HPDE6-E6E7 (cell line): ENCODE data around the gene ZDHHC11B.

Experiments
- DNase-seq: peaks from one replicate; pipeline ENCODE4 v3.0.0; 2011; ENCODE audit warnings: missing footprints; ENCODE audit errors: extremely low spot score

The ZDHHC11B gene

DNA sequence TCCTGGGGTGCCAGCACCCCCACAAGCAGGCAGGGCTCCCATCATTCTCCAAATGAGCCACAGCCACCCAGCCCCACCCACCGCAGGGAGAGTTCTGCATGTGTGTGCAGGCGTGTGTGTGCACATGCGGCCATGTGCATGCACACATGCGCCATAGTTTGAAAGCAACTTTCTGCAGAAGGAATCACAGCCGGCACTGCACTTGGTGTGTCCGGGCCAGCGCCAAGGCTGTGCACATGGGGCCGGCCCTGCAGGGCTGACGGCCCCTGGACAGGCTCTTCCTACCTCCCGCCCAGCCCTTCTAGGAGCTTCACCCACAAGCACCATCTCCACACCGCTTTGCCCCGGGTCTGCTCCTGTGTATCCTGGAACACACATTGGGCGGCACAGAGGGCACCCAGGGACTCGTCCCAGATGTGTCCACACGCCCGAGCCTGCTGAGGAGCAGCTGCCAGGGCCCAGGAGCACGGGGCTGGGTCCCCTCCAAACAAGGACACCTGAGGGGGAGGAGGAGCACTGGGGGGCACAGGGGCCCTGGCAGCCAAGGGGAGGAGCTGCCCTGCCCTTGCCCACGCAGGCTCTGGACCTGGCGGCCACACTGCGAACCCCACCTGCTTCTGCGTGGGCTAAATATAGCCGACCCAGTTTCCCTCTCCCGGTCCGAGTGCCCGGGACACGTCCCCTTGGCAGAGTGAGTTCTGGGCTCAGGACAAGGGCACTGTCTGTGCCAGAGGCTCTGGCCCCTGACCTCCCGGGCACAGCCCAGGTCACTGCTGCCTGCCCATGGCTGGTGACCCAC lies 110.5 kb downstream of the ZDHHC11B start:
- DNase-seq, result no peak

DNA sequence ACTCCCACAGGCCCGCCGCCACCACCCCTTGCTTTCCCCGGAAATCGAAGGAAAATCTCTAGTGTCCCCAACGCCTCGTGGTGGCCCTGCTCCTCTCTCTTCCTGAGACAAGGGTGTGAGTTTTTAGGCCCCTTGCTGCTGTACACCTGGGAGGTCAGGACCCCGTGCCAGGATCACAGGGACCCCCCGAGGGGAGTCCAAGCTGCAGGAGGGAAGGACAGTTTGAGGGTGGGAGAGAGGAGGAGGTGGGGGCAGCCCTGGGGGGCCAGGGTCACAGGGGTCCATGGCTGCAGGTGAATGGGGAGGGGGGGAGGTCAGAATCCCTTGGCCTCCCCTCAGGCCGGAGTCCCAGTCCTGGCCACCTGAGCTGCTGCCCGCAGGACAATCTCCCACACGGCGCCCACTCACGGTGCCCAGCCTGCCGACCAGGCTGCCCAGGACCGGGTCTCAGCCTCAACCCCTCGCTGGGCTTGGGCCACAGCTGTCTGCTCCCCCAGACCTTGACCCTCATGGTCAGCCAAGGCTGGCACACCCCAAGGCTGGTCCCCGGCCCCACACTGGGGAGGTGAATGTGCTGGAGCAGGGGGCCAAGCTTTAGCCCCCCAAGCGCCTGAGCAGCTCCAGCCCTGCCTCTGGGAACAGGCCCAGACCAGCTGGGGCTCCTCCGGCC lies 111.2 kb downstream of the ZDHHC11B start:
- no peak for DNase-seq

DNA sequence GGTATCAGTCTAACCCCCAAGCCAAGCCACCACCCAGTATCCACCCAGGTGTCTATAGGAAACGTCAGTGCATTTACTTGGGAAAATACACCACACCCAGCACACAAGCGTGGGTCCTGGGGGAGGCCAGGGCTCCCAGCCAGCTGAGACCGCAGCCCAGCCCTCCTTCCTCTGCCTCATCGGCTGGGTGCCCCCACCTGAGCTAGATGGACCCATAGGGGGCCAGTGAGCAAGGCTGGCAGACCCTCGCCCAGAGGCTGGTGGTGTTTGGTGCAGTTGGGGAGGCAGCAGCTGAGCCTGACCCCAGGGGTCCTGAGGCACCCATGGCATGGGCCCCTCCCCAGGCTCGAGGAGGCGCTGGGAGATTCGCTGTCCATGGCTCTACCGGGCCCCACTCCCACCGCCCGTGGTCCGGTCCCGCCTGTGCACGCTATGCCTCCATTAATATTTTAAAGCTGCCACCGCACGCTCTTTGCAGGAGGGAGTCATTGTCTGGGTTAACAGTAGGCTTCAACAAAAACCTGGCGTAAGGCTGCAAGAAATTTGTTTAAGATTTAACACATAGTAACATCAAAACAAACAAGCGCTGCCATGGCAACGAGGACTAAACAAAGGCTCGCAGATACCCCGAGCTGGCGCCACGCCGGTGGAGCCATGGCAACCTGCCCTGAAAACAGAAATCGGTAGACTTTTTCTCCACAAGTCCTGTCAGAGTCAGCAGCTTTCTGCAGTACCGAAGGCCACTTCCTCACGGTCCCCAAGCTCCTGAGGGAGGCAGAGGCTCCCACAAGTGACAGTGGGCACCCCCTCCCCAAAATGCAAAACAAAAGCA lies 112.0 kb downstream of the ZDHHC11B start:
- DNase-seq, result peak; percentile 47

DNA sequence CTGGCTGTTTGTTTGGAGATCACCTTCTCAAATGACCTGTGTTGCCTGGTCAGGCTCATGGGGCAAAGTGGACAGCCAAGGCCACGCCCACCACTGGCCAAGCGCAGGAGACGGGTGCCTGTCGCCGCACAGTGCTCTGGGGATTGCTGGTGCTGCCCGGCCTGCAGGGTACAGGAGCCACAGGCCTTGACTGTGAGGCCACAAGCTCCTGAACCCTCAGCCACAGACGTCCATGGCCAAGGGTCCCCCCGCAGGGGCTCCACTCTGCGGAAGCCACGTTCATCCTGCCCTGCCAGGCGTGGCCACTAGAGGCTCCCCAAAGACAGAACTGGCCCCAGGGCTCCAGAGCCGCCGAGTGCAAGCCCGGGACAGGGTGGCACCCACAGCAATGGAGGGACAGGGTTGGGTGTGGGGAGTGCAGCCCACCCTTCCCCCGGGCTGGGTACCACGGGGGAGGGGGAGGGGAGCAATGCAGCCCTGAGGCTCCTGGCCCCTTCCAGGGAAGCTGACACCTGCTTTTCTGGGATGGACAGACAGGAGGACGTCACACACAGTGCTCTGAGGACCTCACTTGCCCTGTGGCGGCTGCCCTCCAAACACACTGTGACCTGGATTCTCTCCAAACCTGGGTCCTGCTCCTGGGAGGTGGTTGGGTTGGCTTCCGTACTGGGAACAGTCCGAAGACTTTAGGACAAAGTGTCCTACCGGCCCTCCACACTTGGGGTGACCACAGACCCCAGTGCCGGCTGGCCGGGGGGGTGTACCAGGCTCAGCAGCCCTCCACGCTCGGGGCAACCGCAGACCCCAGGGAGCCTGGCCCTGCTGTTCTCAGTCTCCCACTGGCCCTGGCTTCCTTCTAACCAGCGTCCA lies 112.8 kb downstream of the ZDHHC11B start:
- DNase-seq, result peak; percentile 67

DNA sequence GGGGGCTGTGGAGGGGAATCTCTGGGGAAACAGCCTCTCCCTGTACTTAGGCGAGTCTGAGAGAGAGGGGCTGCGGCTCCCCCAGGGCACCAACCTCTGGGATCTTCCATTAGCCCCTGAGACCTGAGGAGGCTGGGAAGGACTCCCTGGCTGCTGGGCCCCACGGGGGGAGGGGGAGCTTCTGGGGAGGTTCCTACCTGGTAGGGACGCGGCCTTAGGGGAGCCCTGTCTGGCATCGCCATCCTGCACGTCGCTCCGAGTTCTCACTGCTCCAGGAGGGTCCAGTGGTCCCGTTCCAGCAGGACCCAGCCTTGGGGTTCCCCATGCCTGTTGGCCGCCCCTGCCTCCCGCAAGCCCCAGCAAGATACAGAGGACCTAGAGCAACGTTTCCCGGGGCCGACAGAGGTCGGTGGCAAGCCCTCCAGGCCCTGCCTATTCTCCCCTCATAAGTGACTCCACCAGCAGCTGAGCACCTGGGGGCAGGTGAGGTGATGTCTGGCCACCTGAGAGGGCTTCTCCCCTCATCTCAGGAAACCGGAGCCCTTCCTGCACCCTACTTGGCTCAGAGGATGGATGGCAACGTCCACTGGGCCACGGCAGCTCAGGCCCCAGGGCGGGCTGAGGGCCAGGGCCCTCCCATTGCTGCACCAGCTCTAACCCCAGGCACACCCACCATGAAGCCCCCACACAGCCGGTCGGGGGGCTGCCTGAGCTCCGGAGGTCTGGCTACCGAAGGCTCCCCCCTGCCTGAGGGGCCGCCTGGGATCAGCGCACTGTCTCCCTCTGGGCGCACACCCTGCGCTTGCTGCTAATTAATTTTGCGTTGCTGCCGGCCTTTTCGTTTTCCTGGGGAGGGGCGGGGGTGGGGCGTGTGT lies 113.9 kb downstream of the ZDHHC11B start:
- DNase-seq, result no peak

DNA sequence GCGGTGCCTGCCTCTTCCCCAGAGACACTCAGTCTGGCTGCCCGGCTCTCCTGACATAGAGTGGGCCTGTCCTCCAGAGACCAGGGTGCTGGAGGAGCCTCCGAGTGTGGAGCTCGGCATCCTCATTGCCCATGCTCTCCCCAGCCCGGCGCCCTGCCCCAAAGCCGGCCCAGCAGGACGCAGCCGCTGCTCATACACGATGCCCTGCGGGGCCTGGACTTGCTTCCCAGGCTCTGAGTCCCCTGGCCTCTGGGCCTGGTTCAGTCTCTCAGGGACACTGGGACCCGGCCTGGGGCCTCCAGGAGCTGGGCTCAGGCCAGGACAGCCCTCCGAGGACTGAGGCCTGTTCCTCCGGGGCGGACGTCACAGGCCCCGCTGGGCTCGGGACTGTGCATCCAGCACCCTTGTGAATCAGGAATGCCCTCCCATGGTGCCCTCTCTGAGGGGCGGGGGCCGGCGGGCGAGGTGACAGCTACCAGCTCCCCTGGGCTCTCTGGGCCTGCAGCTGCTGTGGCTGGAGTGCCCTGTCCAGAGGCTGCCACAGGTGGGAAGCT lies 114.6 kb downstream of the ZDHHC11B start:
- no peak for DNase-seq

DNA sequence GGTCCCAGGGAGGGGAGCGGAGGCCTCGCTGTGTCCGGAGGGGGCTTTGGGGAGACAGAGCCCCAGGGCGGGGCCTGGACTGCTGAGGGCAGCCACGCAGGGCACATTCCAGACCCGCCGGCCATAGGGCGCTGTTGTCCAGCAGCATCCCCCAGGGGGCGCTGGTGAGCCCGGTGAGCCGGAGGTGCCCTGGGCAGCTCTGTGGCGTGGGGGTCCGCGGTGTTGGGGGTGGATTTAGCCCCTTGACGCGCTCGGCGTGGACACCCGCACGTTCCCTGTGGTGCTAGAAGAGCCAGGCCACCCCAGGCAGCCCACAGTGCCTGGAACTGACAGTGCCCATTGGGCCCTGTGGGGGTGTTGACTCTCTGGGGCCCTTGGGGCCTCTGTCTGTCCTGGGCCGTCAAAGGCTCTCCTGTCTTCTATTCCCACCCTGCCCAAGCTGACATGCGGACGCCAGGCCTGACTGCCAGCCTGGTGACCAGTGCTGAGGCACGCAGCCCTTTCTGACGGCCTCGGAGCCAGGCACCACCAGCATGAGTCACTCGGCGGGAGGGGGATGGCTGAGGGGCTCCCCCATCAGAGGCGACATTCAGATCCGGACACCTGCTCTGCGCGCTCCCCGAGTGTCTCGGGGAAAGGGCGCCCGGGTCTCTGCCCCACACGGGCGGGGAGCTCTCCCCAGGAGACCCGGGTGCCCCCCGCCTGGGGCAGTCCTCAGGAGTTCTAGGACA lies 115.3 kb downstream of the ZDHHC11B start:
- no peak for DNase-seq

DNA sequence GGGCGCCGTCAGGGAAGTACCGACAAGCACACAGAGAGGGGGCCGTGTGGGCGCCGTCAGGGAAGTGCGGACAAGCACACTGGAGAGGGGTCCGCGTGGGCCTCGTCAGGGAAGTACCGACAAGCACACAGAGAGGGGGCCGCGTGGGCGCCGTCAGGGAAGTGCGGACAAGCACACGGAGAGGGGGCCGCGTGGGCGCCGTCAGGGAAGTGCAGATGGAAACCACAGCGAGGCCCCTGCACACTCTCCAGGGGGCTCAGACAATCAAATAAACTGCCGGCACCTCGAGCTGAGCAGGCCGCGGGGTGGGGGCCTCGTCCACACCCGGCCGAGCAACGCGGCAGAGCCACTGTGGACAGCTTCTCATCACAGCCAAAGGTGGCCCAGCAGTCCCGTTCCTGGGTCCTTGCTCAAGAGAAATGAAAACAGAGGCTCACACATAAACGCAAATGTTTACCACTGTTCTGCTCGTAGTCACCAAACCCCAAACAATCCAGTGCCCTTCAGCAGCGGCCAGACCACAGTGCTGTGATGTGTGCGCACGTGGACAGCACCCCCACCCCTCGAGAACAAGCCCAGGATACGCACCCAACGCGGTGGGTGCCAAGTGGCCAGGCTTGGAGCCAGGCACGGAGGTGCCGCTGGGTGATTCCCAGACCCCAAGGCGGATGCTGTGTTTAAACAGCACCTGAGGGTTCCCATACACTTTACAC lies 116.1 kb downstream of the ZDHHC11B start:
- DNase-seq, result no peak

DNA sequence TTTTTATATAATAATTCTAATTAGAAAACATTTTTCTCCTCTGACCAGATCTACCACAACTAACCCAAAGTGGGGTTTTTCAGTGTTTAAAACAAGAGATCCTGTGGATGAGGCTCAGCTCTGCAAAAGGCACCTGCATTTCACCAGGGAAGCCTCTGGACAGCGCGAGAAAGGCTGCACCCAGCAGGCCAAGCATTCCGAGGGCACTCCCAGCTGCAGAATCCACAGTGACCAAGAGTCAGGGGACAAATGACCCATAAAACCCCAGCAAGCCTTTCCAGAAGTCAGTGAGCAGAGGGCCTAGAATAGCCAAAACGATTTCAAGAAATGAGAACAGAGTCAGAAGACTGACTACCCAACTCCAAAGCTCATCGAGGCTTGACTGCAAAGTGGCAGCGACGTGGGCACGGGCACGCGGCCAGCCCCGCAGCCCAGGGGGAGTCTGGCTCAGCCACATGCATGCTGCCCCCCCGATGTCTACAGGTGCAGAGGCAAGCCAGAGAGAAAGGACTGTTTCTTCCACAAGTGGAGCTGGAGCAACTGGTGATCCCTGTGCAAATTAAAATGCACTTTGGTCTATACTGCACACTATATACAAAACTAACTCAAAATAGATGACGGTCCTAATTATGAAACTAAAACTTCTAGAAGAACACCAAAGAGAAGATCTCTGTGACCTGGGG lies 117.6 kb downstream of the ZDHHC11B start:
- DNase-seq, result no peak

DNA sequence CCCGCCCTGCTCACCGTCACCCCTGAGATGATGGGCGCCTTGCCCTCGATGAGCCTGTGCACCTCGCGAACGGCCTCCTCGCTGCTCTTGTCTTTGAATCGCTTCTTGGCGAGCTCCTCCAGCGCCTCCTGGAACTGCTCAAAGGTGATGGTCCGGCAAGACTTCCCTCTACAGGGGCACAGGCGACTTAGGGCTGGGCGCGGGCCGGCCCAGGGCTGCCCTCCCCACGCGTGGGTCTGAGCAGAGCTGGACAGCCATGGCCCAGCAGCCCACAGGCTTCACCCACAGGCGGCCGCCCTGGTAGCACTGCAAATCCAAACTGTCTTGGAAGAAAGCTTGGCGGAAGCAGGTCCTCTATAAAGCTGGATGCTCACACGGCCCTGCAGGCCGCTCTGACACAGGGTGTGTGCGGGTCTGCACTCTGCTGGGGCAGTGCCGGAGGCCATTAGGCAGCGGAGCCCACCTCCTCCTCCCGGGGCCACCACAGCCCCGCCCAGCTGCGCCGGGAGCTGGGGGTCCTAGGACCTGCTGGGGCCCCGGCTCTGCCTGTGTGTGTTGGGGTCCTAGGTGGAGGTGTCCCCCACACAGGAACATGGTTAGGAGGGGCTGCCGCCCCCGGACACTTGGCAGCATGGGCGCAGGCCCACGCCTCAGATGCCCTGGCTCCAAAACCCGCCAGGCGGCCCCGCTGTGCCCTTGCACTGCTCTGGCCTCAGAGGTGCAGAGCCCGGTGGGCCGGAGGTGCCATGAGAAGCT lies 118.4 kb downstream of the ZDHHC11B start:
- DNase-seq, result no peak

DNA sequence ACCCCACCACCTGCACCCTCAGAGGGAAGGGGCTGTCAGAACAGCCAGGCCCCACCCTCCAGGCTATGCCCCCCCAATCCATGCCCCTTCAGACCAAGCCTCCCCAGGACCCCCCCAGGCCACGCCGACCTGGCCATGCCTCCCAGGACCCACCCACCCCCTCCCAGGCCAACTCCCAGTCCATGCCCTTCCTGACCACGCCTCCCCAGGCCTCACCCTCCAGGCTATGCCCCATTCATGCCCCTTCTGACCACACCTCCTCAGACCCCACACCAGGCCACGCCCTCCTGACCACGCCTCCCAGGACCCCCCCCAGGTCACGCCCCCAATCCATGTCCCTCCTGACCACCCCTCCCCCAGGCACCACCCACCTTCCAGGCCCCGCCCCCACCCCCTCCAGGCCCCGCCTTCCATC lies 119.0 kb downstream of the ZDHHC11B start:
- no peak for DNase-seq

DNA sequence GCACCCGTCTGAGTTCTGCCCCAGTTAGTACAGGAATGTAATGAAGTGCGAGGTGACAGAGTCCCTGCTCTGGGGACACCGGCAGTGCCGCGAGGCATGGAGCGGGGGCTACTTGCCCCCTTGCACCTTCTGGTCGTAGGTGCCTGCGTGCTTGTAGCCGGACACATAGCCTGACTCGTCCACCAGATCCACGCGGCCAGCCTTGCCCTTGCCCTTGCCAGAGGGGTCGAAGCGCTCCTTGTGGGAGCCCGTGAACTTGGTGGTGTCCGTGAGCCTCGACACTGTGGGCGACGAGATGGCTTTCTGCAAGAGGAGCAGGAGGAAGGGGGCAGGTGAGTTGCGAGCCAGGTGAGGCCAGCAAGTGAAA lies 119.6 kb downstream of the ZDHHC11B start:
- DNase-seq, result no peak

DNA sequence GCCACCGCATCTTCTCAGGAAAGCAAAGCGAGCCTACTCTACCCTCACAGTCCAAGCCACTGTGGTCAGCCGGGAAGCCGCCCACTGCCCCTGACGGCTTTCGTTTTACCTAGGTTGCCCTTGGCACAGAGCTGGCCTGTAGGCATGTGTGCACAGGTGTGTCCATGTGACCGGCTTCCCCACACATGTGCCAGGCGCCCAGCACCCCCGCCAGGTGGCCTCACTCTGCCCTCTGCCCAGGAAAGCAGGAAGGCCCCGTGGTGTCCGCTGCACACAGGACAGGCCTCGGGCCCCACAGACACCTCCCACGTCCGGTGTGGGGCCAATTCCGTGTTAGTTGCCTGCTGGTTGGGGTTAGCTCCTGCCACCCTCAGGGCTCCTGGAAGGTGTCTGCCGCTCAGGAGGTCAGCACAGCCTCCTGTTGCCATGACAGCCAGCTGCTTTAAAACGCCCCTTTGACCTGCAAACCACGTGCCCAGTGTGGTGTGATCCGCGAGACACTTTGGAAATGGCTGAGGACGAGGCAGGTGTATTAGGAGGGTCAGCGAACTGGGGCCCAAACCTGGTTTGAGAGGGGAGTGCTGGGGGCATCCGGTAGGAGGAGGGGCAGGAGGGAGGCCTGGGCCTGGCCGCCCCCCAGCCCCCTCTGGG lies 120.1 kb downstream of the ZDHHC11B start:
- no peak for DNase-seq

DNA sequence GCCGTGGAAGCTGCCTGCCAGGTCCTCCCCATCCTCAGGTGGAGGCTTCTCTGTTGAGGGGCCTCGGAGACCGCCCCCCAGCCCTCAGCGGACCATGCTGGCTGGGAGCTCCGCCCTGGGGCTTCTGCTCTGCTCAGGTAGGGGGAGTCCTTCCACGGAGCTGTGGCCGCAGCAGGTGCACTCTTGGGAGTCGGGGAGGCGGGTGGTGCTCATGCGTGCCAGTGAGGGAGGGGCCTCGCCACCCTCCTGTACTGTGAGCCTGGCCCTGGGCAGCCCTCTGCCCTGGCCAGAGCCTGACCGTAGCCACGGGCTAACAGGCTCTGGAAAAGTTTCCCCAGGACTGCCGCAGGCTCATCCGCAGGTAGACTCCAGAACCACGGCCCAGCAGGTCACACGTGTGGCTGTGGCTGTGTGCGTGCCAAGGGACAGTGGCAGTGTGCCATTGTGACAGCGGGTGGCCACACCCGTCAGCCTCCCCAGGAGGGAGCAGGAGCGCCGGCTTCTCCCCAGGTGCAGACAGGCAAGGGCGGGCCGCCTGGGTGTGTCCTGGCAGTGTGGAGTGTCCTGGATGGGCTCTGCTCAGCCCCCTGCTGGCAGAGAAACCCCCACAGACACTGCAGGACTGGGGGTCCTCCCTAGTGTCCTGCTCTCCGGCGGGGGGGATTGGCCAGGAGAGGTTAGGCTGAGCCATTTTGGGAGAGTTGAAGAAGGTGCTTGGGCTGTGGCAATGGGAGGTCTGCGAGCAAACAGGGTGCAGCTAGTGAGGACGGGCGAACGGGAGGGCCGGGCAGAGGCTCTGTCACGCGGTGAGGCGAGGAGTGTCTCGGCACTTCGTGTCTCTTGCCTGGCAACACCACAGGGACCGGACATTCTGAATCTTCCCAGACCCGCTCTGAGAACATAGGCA lies 120.8 kb downstream of the ZDHHC11B start:
- DNase-seq, result no peak

DNA sequence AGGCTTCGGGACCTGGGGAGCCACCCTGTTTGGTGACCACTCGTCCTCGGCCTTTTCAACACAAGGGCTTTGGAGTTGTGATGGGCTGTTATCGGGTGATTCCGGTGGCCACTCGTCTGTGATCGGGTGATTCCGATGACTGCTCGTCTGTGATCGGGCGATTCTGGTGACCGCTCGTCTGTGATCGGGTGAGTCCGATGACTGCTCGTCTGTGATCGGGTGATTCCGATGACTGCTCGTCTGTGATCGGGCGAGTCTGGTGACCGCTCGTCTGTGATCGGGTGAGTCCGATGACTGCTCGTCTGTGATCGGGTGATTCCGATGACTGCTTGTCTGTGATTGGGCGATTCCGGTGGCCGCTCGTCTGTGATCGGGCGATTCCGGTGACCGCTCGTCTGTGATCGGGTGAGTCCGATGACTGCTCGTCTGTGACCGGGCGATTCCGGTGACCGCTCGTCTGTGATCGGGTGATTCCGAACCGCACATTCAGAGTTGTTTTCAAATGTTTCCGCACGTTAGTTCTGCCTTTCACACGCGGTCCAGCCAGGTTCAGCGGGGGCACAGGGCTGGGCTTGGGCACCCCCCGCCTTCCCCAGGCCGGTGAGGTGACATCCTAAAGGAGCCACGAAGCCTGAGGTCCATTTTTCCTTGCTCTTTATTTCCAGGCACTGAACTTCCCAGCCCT lies 121.6 kb downstream of the ZDHHC11B start:
- no peak for DNase-seq
